HG02623 (cell line): ENCODE data around the gene OR10V1.
"Not testable (repeated sequence)": the region's sequence is repeated elsewhere in the genome, so short reads cannot be mapped to it uniquely, and the experiment has no call there.

Experiments
- ATAC-seq: cut with Tn5 transposase; IDR thresholded peaks from one replicate; pipeline ENCODE4 v1.9.1; 2021; ENCODE audit warnings: moderate library complexity; ENCODE audit not compliant: unreplicated experiment

The OR10V1 gene

GRCh38 chr11:59710136-59710847 is 3.4 kb downstream of the OR10V1 start:
- ATAC-seq = no peak

GRCh38 chr11:59708537-59708936 is 5.1 kb downstream of the OR10V1 start:
- ATAC-seq = no peak

- no peak for ATAC-seq
These were observed 6.3 kb downstream of the OR10V1 start for GRCh38 chr11:59707371-59707770.

- ATAC-seq = no peak
These were observed 6.9 kb downstream of the OR10V1 start for GRCh38 chr11:59706518-59707285.

DNA sequence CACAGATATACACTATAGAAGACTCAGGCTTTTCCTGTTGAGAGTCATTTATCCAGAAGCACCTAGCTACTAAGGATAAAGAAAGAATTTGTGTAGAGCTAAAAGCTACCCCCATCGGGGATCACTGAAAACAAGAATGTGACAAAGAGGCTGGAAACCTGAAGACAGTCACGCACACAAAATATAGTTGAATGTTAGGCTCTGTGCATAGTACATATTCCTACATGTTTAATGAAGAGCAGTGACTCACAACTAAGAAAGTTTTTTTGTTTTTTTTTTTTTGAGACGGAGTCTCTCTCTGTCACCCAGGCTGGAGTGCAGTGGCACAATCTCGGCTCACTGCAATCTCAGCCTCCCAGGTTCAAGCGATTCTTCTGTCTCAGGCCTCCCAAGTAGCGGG is 8.4 kb downstream of the OR10V1 start:
- no peak for ATAC-seq

- ATAC-seq = not testable (repeated sequence)
These were observed 10.1 kb downstream of the OR10V1 start for GRCh38 chr11:59703515-59703914.

DNA sequence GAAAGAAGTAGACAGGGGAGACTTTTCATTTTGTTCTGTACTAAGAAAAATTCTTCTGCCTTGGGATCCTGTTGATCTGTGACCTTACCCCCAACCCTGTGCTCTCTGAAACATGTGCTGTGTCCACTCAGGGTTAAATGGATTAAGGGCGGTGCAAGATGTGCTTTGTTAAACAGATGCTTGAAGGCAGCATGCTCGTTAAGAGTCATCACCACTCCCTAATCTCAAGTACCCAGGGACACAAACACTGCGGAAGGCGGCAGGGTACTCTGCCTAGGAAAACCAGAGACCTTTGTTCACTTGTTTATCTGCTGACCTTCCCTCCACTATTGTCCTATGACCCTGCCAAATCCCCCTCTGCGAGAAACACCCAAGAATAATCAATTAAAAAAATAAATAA is 13.5 kb downstream of the OR10V1 start:
- ATAC-seq = not testable (repeated sequence)

DNA sequence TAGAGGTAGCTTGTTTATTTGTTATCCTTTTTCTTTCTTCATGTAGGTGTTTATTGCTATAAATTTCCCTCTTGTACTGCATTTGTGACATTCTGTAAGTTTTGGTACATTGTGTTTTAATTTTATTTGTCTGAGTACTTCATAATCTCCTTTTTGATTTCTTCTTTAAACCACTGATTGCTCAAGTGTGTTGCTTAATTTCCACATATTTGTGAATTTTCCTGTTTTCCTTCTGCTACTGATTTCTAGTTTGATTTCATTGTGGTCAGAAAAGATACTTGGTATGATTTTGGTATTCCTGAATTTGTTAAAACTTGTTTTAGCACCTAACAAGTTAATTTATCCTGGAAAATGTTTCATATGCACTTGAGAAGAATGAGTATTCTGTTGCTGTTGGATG is 15.1 kb downstream of the OR10V1 start:
- ATAC-seq = no peak

DNA sequence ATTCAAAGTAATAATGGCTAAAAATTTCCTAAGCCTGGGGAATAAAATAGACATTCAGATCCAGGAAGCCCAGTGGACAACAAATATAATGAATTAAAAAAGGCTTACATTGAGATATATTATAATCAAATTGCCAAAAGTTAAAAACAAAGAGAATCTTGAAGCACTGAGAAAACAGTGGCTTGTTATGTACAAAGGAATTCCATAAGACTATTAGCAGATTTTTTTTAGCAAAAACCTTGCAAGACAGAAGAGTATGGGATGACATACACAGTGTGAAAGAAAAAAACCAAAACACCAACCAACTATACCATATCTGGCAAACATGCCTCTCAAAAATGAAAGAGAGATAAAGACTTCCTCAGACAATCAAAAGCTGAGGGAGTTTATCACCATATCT is 20.7 kb downstream of the OR10V1 start:
- no peak for ATAC-seq

DNA sequence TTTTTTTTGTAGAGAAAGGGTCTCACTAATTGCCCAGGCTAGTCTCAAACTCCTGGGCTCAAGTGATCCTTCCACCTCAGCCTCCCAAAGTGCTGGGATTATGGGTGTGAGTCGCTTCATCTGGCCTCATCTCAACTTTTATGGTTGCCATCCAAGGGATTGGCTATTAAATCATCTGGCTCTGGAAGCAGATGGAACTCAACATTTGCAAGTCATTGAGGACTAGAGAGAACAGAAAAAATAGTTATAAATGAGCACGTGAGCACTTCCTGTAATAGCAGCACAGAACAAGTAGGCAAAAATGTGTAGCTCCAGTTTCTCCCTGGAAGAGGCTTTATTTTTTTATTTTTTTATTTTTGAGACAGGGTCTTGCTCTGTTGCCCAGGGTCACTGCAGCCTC is 22.5 kb downstream of the OR10V1 start:
- no peak for ATAC-seq

DNA sequence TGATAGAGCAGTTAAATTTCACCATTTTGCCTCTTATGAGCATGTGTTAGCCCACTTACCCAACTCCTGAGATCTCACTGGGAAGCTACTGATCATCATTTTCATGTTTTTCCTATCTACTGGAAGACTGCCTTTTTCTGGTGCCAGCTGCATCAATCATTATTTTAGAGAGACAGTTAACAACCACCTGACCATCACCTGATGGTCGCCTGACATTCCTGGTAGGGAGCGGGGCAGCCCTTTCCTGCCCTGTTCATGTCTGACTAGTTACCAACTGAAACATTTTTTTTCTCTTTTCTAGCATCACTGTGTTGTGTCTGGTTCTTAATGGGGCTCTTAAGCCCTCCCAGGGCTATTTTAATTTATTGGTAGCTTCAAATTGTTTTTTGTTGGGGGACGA is 24.6 kb downstream of the OR10V1 start:
- no peak for ATAC-seq

DNA sequence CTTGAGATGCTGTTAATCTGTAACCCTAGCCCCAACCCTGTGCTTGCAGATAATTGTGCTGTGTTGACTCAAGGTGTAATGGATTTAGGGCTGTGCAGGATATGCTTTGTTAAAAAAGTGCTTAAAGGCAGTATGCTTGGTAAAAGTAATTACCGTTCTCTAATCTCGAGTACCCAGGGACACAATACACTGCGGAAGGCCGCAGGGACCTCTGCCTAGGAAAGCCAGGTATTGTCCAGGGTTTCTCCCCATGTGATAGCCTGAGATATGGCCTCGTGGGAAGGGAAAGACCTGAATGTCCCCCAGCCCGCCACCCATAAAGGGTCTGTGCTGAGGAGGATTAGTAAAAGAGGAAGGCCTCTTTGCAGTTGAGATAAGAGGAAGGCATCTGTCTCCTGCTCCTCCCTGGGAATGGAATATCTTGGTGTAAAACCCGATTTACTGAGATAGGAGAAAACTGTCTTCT is 32.4 kb downstream of the OR10V1 start:
- ATAC-seq = not testable (repeated sequence)

DNA sequence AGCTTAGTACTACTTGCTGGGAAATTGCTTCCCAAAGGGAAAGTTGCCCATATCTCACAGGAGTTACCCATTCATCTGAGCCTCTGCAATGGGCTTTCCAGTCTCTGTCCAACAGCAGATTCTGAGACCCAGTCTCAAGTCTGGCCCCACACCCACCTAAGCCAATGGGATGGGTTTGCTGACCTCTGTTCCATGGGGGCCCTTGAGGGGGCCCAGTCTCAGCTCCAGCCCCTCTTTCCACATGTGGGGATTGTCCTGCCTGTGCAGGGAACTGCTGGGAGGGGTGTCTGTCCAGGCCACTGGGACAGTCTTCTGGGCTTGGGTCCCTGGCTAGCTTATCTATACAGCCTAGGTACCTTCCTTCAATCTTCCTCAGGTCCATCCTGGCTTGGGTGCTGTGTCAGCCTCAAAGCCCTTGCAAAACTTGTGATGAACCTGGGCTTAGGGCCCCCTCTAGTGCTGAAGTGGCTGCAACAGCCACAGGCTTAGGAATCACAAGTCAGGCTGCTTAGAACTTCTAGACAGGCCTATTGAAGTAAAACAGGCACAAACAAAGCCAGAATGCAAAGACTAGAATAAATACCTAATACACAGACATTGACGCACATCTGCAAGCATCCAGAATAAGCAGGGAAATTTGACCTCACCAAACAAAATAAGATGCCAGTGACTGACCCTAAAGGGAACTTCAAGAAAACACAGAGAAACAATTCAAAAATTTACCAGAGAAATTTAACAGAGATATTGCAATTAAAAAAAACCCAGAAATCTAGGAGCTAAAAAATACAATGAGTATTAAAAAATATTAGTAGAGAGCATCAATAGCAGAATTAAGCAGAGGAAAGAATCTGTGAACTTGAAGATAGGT is 33.1 kb downstream of the OR10V1 start:
- peak; percentile 98 for ATAC-seq

- no peak for ATAC-seq
These were observed 34.3 kb downstream of the OR10V1 start for GRCh38 chr11:59679347-59679746.

DNA sequence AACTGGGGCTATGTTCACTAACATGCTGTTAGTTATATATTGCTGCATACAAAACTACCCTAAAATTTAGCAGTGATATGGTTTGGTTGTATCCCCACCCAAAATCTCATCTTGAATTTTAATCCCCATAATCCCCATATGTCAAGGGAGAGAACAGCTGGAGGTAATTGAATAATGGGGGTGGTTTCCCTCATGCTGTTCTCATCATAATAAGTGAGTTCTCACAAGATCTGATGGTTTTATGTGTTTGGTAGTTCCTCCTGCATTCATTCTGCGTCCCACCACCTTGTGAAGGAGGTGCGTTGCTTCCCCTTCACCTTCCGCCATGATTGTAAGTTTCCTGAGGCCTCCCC is 34.9 kb downstream of the OR10V1 start:
- ATAC-seq = no peak

GRCh38 chr11:59678118-59678812 is 35.4 kb downstream of the OR10V1 start:
- ATAC-seq = no peak

- ATAC-seq = no peak
These were observed 37.4 kb downstream of the OR10V1 start for GRCh38 chr11:59676205-59676604.

GRCh38 chr11:59674291-59674690 is 39.4 kb downstream of the OR10V1 start:
- ATAC-seq = no peak

DNA sequence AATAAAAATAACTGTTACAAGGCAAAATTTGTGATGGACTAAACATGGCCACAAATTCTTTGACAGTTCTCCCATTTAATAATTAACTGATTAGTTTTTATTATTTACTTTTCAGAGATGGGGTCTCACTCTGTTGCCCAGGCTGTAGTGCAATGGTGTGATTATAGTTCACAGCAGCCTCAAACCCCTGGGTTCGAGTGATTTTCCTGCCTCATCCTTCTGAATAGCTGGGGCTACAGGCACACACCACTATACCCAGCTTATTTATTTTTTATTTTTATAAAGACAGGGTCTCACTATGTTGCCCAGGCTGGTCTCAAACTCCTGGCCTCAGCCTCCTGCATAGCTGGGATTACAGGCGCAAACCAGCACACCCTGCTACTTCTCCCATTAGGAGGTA is 40.4 kb downstream of the OR10V1 start:
- no peak for ATAC-seq

DNA sequence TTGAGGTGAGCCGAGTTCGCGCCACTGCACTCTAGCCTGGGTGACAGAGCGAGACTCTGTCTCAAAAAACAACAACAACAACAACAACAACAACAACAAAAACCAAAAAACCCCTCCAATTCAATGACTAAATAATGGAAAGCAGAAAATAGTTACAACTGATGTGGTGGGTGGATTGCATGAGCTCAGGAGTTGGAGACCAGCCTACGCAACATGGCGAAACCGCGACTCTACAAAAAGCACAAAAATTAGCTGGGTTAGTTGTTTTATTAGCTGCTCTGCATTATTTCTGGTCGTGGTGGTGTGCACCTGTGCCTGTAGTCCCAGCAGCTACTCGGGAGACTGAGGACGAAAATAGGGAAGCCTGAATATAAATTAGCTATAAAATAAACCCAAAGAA is 42.2 kb downstream of the OR10V1 start:
- ATAC-seq = no peak

DNA sequence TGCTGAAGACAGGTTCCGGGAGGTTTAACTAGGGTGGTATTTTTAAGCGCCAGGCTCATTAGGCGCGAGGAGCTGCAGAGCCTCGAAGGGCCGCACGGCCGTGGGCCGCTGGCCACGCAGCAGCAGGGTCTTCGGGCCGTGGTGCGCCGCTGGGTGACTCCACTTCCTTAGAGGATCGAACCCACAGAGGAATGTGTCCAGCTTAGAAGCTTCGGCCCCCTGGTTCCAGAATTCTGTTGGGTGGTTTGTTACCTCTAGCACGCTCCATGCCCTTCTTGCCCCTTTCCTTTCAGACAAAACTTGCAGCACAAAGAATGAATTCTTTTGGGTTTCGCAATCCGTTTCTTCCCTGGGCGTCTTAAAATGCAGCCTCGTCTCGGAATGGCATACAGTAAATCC is 44.0 kb downstream of the OR10V1 start:
- ATAC-seq = no peak
